Suprapubic skin (tissue), 4 donors: ENCODE data around the gene FEM1B. TPM values are rescaled to one million over a fixed set of nuclear protein-coding genes. Genes with fewer than 3 reads are reported as not detected.

Experiments
- DNase-seq, 2 donors: peaks; one replicate each; pipeline ENCODE4 v3.0.0-alpha.2; 2019; ENCODE audit warnings: low spot score in 2 of 2
- H3K27ac ChIP-seq: fragments of 200-600 bp; sonication (generic); one replicate; pipeline ENCODE4 v1.5.1; 2019
- H3K27me3 ChIP-seq: fragments of 200-600 bp; sonication (generic); one replicate; pipeline ENCODE4 v1.5.1; 2019
- H3K36me3 ChIP-seq: fragments of 200-600 bp; sonication (generic); one replicate; pipeline ENCODE4 v1.5.1; 2019
- H3K4me1 ChIP-seq: fragments of 200-600 bp; sonication (generic); one replicate; pipeline ENCODE4 v1.5.1; 2019
- H3K4me3 ChIP-seq: fragments of 200-600 bp; sonication (generic); one replicate; pipeline ENCODE4 v1.5.1; 2019; ENCODE audit warnings: mild to moderate bottlenecking
- H3K9me3 ChIP-seq: fragments of 200-600 bp; sonication (generic); one replicate; pipeline ENCODE4 v1.5.1; 2019
- CTCF ChIP-seq, 2 donors: fragments of 200-600 bp in 1 of 2; fragments of 450-650 bp in 1 of 2; sonication (generic) in 1 of 2; IDR thresholded peaks; one replicate each; pipeline ENCODE4 v1.5.1; 2016 to 2019; ENCODE audit warnings: antibody characterized with exemption in 2 of 2, mild to moderate bottlenecking in 1 of 2, moderate library complexity in 1 of 2
- EP300 ChIP-seq: sonication (generic); formaldehyde crosslinking; IDR thresholded peaks from one replicate; pipeline ENCODE4 v1.6.1; 2017; ENCODE audit warnings: antibody characterized with exemption
- POLR2A ChIP-seq, 2 donors: fragments of 450-650 bp; IDR thresholded peaks; one replicate each; pipeline ENCODE4 v1.6.1; 2017; ENCODE audit warnings: antibody characterized with exemption in 2 of 2, mild to moderate bottlenecking in 2 of 2, moderate library complexity in 2 of 2
- POLR2AphosphoS5 ChIP-seq, 3 donors: sonication (generic); formaldehyde crosslinking; IDR thresholded peaks; one replicate each; pipeline ENCODE4 v1.6.1; 2017; ENCODE audit warnings: antibody characterized with exemption in 3 of 3
- WGBS: methylation state at CpG from one replicate; pipeline ENCODE4 v1.1.5; 2018; 5-methylcytosine and 5-hydroxymethylcytosine counted together
- total RNA-seq, 4 donors: library from RNA; depleted of rRNA; stranded (reverse); fragments of >200 nt; gene quantifications; one replicate each; pipeline ENCODE4 v1.1.0, GENCODE V29; 2016

Gene FEM1B
- total RNA-seq, 4 donors from 2014 or later: 56.3 to 89.6 (median 63.8) TPM

GRCh38 chr15:68289621-68290352, 12.2 kb downstream of the FEM1B start:
- Histone ChIP-seq H3K9me3 (no peaks in the 10 kb centered on the region), H3K27ac (no peak overlapping the region), H3K4me3 (no peak overlapping the region), H3K4me1 (peaks cover 65% of the 10 kb centered on the region), H3K27me3 (no peaks in the 10 kb centered on the region), H3K36me3 (peaks cover 22% of the 10 kb centered on the region)
- WGBS: 87% methylated on average over 14 of the region's 14 CpGs
- no peak for TF ChIP-seq POLR2AphosphoS5 (IDR thresholded peaks at IDR 0.05)
- TF ChIP-seq CTCF (IDR thresholded peaks at IDR 0.05): no peak
- TF ChIP-seq POLR2A (IDR thresholded peaks at IDR 0.05): no peak
- no peak for DNase-seq

GRCh38 chr15:68290715-68291114, 13.2 kb downstream of the FEM1B start:
- 98% methylated on average over 8 of the region's 8 CpGs for WGBS
- Histone ChIP-seq H3K4me1 (peaks cover 63% of the 10 kb centered on the region), H3K36me3 (peaks cover 22% of the 10 kb centered on the region), H3K9me3 (no peaks in the 10 kb centered on the region), H3K4me3 (no peak overlapping the region), H3K27me3 (no peaks in the 10 kb centered on the region), H3K27ac (no peak overlapping the region)
- DNase-seq: no peak
- TF ChIP-seq CTCF (IDR thresholded peaks at IDR 0.05) (no peak), POLR2AphosphoS5 (IDR thresholded peaks at IDR 0.05) (no peak), EP300 (no peak), POLR2A (IDR thresholded peaks at IDR 0.05) (no peak)

- TF ChIP-seq POLR2AphosphoS5 (IDR thresholded peaks at IDR 0.05) (no peak), CTCF (IDR thresholded peaks at IDR 0.05) (no peak), POLR2A (IDR thresholded peaks at IDR 0.05) (no peak), EP300 (no peak)
- H3K4me3 ChIP-seq: no peak overlapping the region
- no peak for DNase-seq
- H3K4me1 ChIP-seq: peaks cover 53% of the 10 kb centered on the region
- no peaks in the 10 kb centered on the region for H3K9me3 ChIP-seq
- H3K36me3 ChIP-seq: peaks cover 22% of the 10 kb centered on the region
- H3K27ac ChIP-seq: no peak overlapping the region
- no peaks in the 10 kb centered on the region for H3K27me3 ChIP-seq
These were observed 14.7 kb downstream of the FEM1B start for GRCh38 chr15:68292157-68292781.

GRCh38 chr15:68292967-68293366, 15.4 kb downstream of the FEM1B start:
- no peaks in the 10 kb centered on the region for H3K27me3 ChIP-seq
- no peak for DNase-seq
- peaks cover 22% of the 10 kb centered on the region for H3K36me3 ChIP-seq
- H3K4me1 ChIP-seq: peaks cover 47% of the 10 kb centered on the region
- H3K27ac ChIP-seq: no peak overlapping the region
- TF ChIP-seq POLR2A (IDR thresholded peaks at IDR 0.05) (no peak), EP300 (no peak), POLR2AphosphoS5 (IDR thresholded peaks at IDR 0.05) (no peak), CTCF (IDR thresholded peaks at IDR 0.05) (no peak)
- H3K9me3 ChIP-seq: no peaks in the 10 kb centered on the region
- no peak overlapping the region for H3K4me3 ChIP-seq

- Histone ChIP-seq H3K36me3 (peaks cover 15% of the 10 kb centered on the region), H3K27ac (no peak overlapping the region), H3K27me3 (no peaks in the 10 kb centered on the region), H3K9me3 (no peaks in the 10 kb centered on the region), H3K4me1 (peaks cover 47% of the 10 kb centered on the region), H3K4me3 (no peak overlapping the region)
- no peak for DNase-seq
- TF ChIP-seq POLR2AphosphoS5 (IDR thresholded peaks at IDR 0.05): no peak
- no peak for TF ChIP-seq CTCF (IDR thresholded peaks at IDR 0.05)
- TF ChIP-seq POLR2A (IDR thresholded peaks at IDR 0.05): no peak
- no peak for TF ChIP-seq EP300
- WGBS: 62% methylated on average over 4 of the region's 4 CpGs
These were observed 17.7 kb downstream of the FEM1B start for GRCh38 chr15:68295014-68295805.
